Panc1 (cell line): ENCODE data around the gene ERBB2. TPM values are rescaled to one million over a fixed set of nuclear protein-coding genes. Genes with fewer than 3 reads are reported as not detected.

Source experiments
- ATAC-seq: fragments of 200-7000 bp; cut with Tn5 transposase; 2 replicates; pipeline ENCODE4 v1.9.1; 2020; ENCODE audit warnings: mild to moderate bottlenecking, moderate library complexity
- BruUV-seq: library from RNA; stranded (reverse); fragments of 400-500 nt; replicated peaks from 2 replicates; lab custom pipeline; 2021; lab: Mats Ljungman, UMichigan
- CTCF ChIA-PET: fragments of 300-600 bp; sonication (Branson Sonifier 250); formaldehyde crosslinking; loops from one replicate; lab custom pipeline; 2022; ENCODE audit warnings: antibody characterized with exemption; lab: Charles Lee
- POLR2A ChIA-PET: fragments of 300-600 bp; sonication (Branson Sonifier 250); formaldehyde crosslinking; loops from one replicate; lab custom pipeline; 2022; ENCODE audit warnings: antibody characterized with exemption; lab: Charles Lee
- DNase-seq: peaks from one replicate; pipeline ENCODE4 v3.0.0-alpha.2; 2010; ENCODE audit warnings: low read depth, low spot score
- H3K27ac ChIP-seq: 2 replicates; pipeline ENCODE4 v1.5.1; 2011; ENCODE audit warnings: mild to moderate bottlenecking, low read length, inconsistent platforms
- H3K27me3 ChIP-seq: fragments of 200-500 bp; sonication (Bioruptor generic); 2 replicates; pipeline ENCODE4 v1.6.0; 2014; ENCODE audit warnings: low read length, inconsistent platforms; ENCODE audit not compliant: control insufficient read depth, insufficient read depth
- H3K36me3 ChIP-seq: fragments of 200-500 bp; sonication (Bioruptor generic); 2 replicates; pipeline ENCODE4 v1.5.1; 2014; ENCODE audit warnings: inconsistent platforms, mild to moderate bottlenecking, low read length, moderate library complexity; ENCODE audit not compliant: control insufficient read depth, insufficient read depth
- H3K4me1 ChIP-seq: 2 replicates; pipeline ENCODE4 v1.5.1; 2011; ENCODE audit warnings: inconsistent platforms, mild to moderate bottlenecking, low read length, moderate library complexity; ENCODE audit not compliant: control insufficient read depth, insufficient read depth
- H3K4me3 ChIP-seq, 2 experiments: 2 replicates each; pipeline ENCODE4 v1.5.1; 2011 to 2012; ENCODE audit warnings: low read depth in 2 of 2, low read length in 2 of 2, mild to moderate bottlenecking in 2 of 2, inconsistent platforms in 1 of 2, moderate library complexity in 1 of 2
- H3K9me3 ChIP-seq: fragments of 200-500 bp; sonication (Bioruptor generic); 2 replicates; pipeline ENCODE4 v1.5.1; 2014; ENCODE audit warnings: low read depth, mild to moderate bottlenecking, inconsistent platforms, low read length, moderate library complexity; ENCODE audit not compliant: control insufficient read depth, insufficient read depth
- CTCF ChIP-seq: fragments of 450-650 bp; IDR thresholded peaks from 2 replicates; pipeline ENCODE4 v1.5.1; 2017; ENCODE audit warnings: mild to moderate bottlenecking
- POLR2AphosphoS5 ChIP-seq: IDR thresholded peaks from 2 replicates; pipeline ENCODE4 v1.6.1; 2012; ENCODE audit warnings: mild to moderate bottlenecking, low read depth, low read length, moderate library complexity
- REST ChIP-seq, 2 experiments: IDR thresholded peaks; 2 replicates each; pipeline ENCODE4 v1.6.1; 2011 to 2012; ENCODE audit warnings: low read depth in 2 of 2, control low read depth in 1 of 2, low read length in 1 of 2, mild to moderate bottlenecking in 1 of 2, moderate library complexity in 1 of 2; ENCODE audit not compliant: insufficient read depth in 1 of 2
- SIN3A ChIP-seq: IDR thresholded peaks from 2 replicates; pipeline ENCODE4 v1.6.1; 2012; ENCODE audit warnings: low read depth, mild to moderate bottlenecking, low read length, moderate library complexity, borderline replicate concordance; ENCODE audit not compliant: insufficient read depth
- TCF7L2 ChIP-seq: IDR thresholded peaks from 2 replicates; pipeline ENCODE4 v1.6.1; 2011; ENCODE audit warnings: mild to moderate bottlenecking, low read depth, low read length, inconsistent platforms
- in situ Hi-C: cut with HindIII; loops from 2 replicates; pipeline ENCODE4 v1.10.0; 2016; ENCODE audit warnings: low sequenced_read_pairs, low pct_unique_long_range_greater_than_20kb
- intact Hi-C: fragments of 100-400 bp; cut with micrococcal nuclease; formaldehyde crosslinking; loops from one replicate; pipeline ENCODE4 v1.10.0; 2022; ENCODE audit not compliant: unreplicated experiment
- total RNA-seq: library from RNA; stranded (reverse); gene quantifications from one replicate; pipeline ENCODE4 v1.2.1, GENCODE V29; 2021; ENCODE audit not compliant: unreplicated experiment

The ERBB2 gene
- total RNA-seq, 1 experiment from 2014 or later = 68.6 TPM

- Histone ChIP-seq H3K36me3 (no peaks in the 10 kb centered on the region; the same call in 1 of the 2 replicates), H3K27ac (no peak overlapping the region; the same call in 1 of the 2 replicates), H3K27me3 (no peaks in the 10 kb centered on the region), H3K9me3 (no peaks in the 10 kb centered on the region), H3K4me3 (peak overlapping the region; percentile 30 to 65), H3K4me1 (peaks cover 32% of the 10 kb centered on the region)
- in situ Hi-C loops (no loop called here), intact Hi-C loops (no loop called here)
- CTCF ChIA-PET = interaction anchor here (0.5 kb wide), 1 partner anchor 9 kb away, joined by 3 read pairs; no protein-coding TSS in a partner anchor
- BruUV-seq = no TSS peak
- DNase-seq (no peak), ATAC-seq (peak; percentile 74)
- TF ChIP-seq TCF7L2 (no peak), POLR2AphosphoS5 (no peak), REST (IDR thresholded peaks at IDR 0.05; ENCODE audit: insufficient read depth in 1 of 2, low read depth in 2 of 2, low read length in 1 of 2) (no peak), CTCF (no peak), SIN3A (no peak)
- POLR2A ChIA-PET = no interaction called here
These were observed 38.7 kb downstream of the ERBB2 start for GRCh38 chr17:39738568-39738901.

- CTCF ChIA-PET = interaction anchor here (0.5 to 0.6 kb wide), 2 partner anchors 9 to 16 kb away, joined by 3 to 5 read pairs; no protein-coding TSS in a partner anchor
- peak overlapping the region; percentile 34 to 65 for H3K4me3 ChIP-seq
- intact Hi-C loops (no loop called here), in situ Hi-C loops (no loop called here)
- DNase-seq (no peak), ATAC-seq (peak; percentile 53)
- POLR2A ChIA-PET = interaction anchor here (0.8 kb wide), 1 partner anchor 9 kb away, joined by 4 read pairs; the partner anchor contains the start of gene MIEN1
- peaks cover 32% of the 10 kb centered on the region for H3K4me1 ChIP-seq
- H3K27me3 ChIP-seq = no peaks in the 10 kb centered on the region
- H3K36me3 ChIP-seq = no peaks in the 10 kb centered on the region; the same call in 1 of the 2 replicates
- H3K9me3 ChIP-seq = no peaks in the 10 kb centered on the region
- BruUV-seq = no TSS peak
- TF ChIP-seq POLR2AphosphoS5 (no peak), REST (IDR thresholded peaks at IDR 0.05; ENCODE audit: insufficient read depth in 1 of 2, low read depth in 2 of 2, low read length in 1 of 2) (no peak), TCF7L2 (no peak), CTCF (no peak), SIN3A (no peak)
- H3K27ac ChIP-seq = peak overlapping the region; percentile 77
These were observed 39.4 kb downstream of the ERBB2 start for GRCh38 chr17:39738983-39739884.
